ENCODE measurements around the gene PERCC1.
"Not testable (repeated sequence)": the region's sequence is repeated elsewhere in the genome, so short reads cannot be mapped to it uniquely, and the experiment has no call there.

The PERCC1 gene

GRCh38 chr16:1474082-1474795, 43.4 kb downstream of the PERCC1 start:
- TF ChIP-seq CTCF (IDR thresholded peaks at IDR 0.05; ENCODE audit: low read length, missing control alignments): no peak
- peak overlapping the region; percentile 81 for H3K4me3 ChIP-seq (replicated peaks; ENCODE audit: low read depth, low read length)
- peak; percentile 11 for DNase-seq (ENCODE audit: low read depth)

- TF ChIP-seq CTCF (IDR thresholded peaks at IDR 0.05; ENCODE audit: low read length, missing control alignments): no peak
- peak within 1 kb of the TSS; percentile 81 for H3K4me3 ChIP-seq (replicated peaks; ENCODE audit: low read depth, low read length)
- peak; percentile 88 for DNase-seq (ENCODE audit: low read depth)
Measured at GRCh38 chr16:1474796-1475551, 44.1 kb downstream of the PERCC1 start, which contains the start of gene CLCN7. Gene CLCN7, minus strand, starts transcription at chr16:1475028. Its CDS starts 54 bp downstream, at chr16:1474974.

- H3K4me3 ChIP-seq (replicated peaks; ENCODE audit: low read depth, low read length): peak overlapping the region; percentile 81
- TF ChIP-seq CTCF (IDR thresholded peaks at IDR 0.05; ENCODE audit: low read length, missing control alignments): no peak
- DNase-seq (ENCODE audit: low read depth): no peak
Measured at GRCh38 chr16:1475552-1476114, 44.8 kb downstream of the PERCC1 start.

GRCh38 chr16:1477033-1477432, 46.2 kb downstream of the PERCC1 start:
- H3K4me3 ChIP-seq (replicated peaks; ENCODE audit: low read depth, low read length): no peak overlapping the region
- DNase-seq (ENCODE audit: low read depth): no peak
- TF ChIP-seq CTCF (IDR thresholded peaks at IDR 0.05; ENCODE audit: low read length, missing control alignments): no peak

- not testable (repeated sequence) for DNase-seq (ENCODE audit: low read depth); H3K4me3 ChIP-seq (replicated peaks; ENCODE audit: low read depth, low read length)
Measured at GRCh38 chr16:1478937-1479336, 48.1 kb downstream of the PERCC1 start.

GRCh38 chr16:1481906-1482835, 51.3 kb downstream of the PERCC1 start:
- no peak for TF ChIP-seq CTCF (IDR thresholded peaks at IDR 0.05; ENCODE audit: low read length, missing control alignments)
- no peak for DNase-seq (ENCODE audit: low read depth)
- H3K4me3 ChIP-seq (replicated peaks; ENCODE audit: low read depth, low read length): no peak overlapping the region
